Right renal pelvis (tissue), 4 donors: ENCODE data around the gene CSPG4. TPM values are rescaled to one million over a fixed set of nuclear protein-coding genes. Genes with fewer than 3 reads are reported as not detected.
"Not testable (repeated sequence)": the region's sequence is repeated elsewhere in the genome, so short reads cannot be mapped to it uniquely, and the experiment has no call there.

Experiments used
- DNase-seq, 4 donors: peaks; one replicate each; pipeline ENCODE4 v3.0.0-alpha.2; 2013; ENCODE audit warnings: low read depth in 4 of 4, low spot score in 3 of 4, missing footprints in 1 of 4
- polyA plus RNA-seq, 4 donors: library from polyadenylated mRNA; unstranded; fragments of 120-200 nt; gene quantifications; one replicate each; pipeline ENCODE4 v1.2.1, GENCODE V29; 2013; ENCODE audit not compliant: insufficient read length in 4 of 4

CSPG4 gene
- polyA plus RNA-seq, 4 donors, result 7.7 to 11.7 (median 8.2) TPM

GRCh38 chr15:75693501-75694240 lies 19.0 kb downstream of the CSPG4 start:
- DNase-seq, result no peak

GRCh38 chr15:75693028-75693427 lies 19.6 kb downstream of the CSPG4 start:
- not testable (repeated sequence) for DNase-seq

- DNase-seq, result not testable (repeated sequence)
Measured at GRCh38 chr15:75692311-75692710, 20.3 kb downstream of the CSPG4 start.

GRCh38 chr15:75689429-75689828 lies 23.2 kb downstream of the CSPG4 start:
- not testable (repeated sequence) for DNase-seq

GRCh38 chr15:75688831-75689230 lies 23.8 kb downstream of the CSPG4 start:
- no peak for DNase-seq

- no peak for DNase-seq
Measured at GRCh38 chr15:75688278-75688557, 24.4 kb downstream of the CSPG4 start.

- DNase-seq, result no peak
Measured at GRCh38 chr15:75687486-75688277, 25.0 kb downstream of the CSPG4 start.

- not testable (repeated sequence) for DNase-seq
Measured at GRCh38 chr15:75686212-75686642, 26.4 kb downstream of the CSPG4 start.

GRCh38 chr15:75685195-75685594 lies 27.5 kb downstream of the CSPG4 start:
- DNase-seq, result no peak

GRCh38 chr15:75684648-75685047 lies 28.0 kb downstream of the CSPG4 start:
- DNase-seq, result no peak

GRCh38 chr15:75683646-75684312 lies 28.9 kb downstream of the CSPG4 start:
- not testable (repeated sequence) for DNase-seq

- DNase-seq, result no peak
Measured at GRCh38 chr15:75682181-75683135, 30.2 kb downstream of the CSPG4 start.

GRCh38 chr15:75680007-75680789 lies 32.5 kb downstream of the CSPG4 start:
- no peak for DNase-seq

GRCh38 chr15:75678324-75678690 lies 34.3 kb downstream of the CSPG4 start:
- DNase-seq, result not testable (repeated sequence)

GRCh38 chr15:75677465-75678323 lies 35.0 kb downstream of the CSPG4 start:
- no peak for DNase-seq

GRCh38 chr15:75676688-75677464 lies 35.8 kb downstream of the CSPG4 start:
- no peak for DNase-seq

GRCh38 chr15:75675579-75676404 lies 36.9 kb downstream of the CSPG4 start:
- DNase-seq, result no peak
